HepG2 (cell line): ENCODE data around the gene OR2L13. TPM values are rescaled to one million over a fixed set of nuclear protein-coding genes. Genes with fewer than 3 reads are reported as not detected.

ENCODE experiments used
- ATAC-seq: fragments of 200-7000 bp; cut with Tn5 transposase; 3 replicates; pipeline ENCODE4 v1.9.1; 2020; ENCODE audit warnings: mild to moderate bottlenecking, moderate library complexity
- BruUV-seq: library from RNA; stranded (reverse); fragments of 400-500 nt; replicated peaks from 2 replicates; lab custom pipeline; 2021; lab: Mats Ljungman, UMichigan
- CTCF ChIA-PET: fragments of 300-600 bp; formaldehyde crosslinking; extraction: SDS; loops from one replicate; lab custom pipeline; 2021; ENCODE audit warnings: low total read pairs, inconsistent platforms, low intra/inter-chr PET ratio; lab: Yijun Ruan, JAX
- POLR2A ChIA-PET: fragments of 350-600 bp; sonication (Branson Sonifier 250); formaldehyde crosslinking; loops from one replicate; lab custom pipeline; 2020; ENCODE audit warnings: antibody characterized with exemption, inconsistent platforms; lab: Yijun Ruan, JAX
- DNase-seq: peaks from one replicate; pipeline ENCODE4 v3.0.0-alpha.2; 2015; ENCODE audit warnings: low spot score
- FAIRE-seq: peaks from 3 replicates; lab custom pipeline; 2011; peaks lifted over from hg19 to GRCh38; lab: Jason Lieb, UNC
- H2AFZ ChIP-seq: one replicate; pipeline ENCODE4 v1.6.1; 2011; ENCODE audit warnings: low read length, inconsistent platforms
- H3K27ac ChIP-seq: fragments of 300-600 bp; 3 replicates; pipeline ENCODE4 v1.8.0; 2011; ENCODE audit warnings: mixed run types, mild to moderate bottlenecking, mixed read lengths, low read length, inconsistent platforms; ENCODE audit not compliant: insufficient read depth; ENCODE audit errors: extremely low read length
- H3K27me3 ChIP-seq, 2 experiments: fragments of 200-600 bp in 1 of 2; 2 replicates in 1 of 2; 3 replicates in 1 of 2; pipeline versions ENCODE4 v1.6.0 to v1.8.0; 2011; ENCODE audit warnings: low read length in 2 of 2, mild to moderate bottlenecking in 2 of 2, moderate library complexity in 2 of 2, inconsistent platforms in 1 of 2; ENCODE audit not compliant: insufficient read depth in 2 of 2, control insufficient read depth in 1 of 2
- H3K36me3 ChIP-seq, 2 experiments: fragments of 200-600 bp in 1 of 2; replicated peaks in 1 of 2; 2 replicates in 1 of 2; 3 replicates in 1 of 2; pipeline versions ENCODE4 v1.5.1 to v1.8.0; 2011; ENCODE audit warnings: low read length in 2 of 2, inconsistent platforms in 1 of 2; ENCODE audit not compliant: insufficient read depth in 2 of 2, control insufficient read depth in 1 of 2
- H3K4me1 ChIP-seq: 2 replicates; pipeline ENCODE4 v1.5.1; 2012; ENCODE audit warnings: low read length, inconsistent platforms; ENCODE audit not compliant: insufficient read depth
- H3K4me2 ChIP-seq: 2 replicates; pipeline ENCODE4 v1.6.0; 2011; ENCODE audit warnings: low read depth, low read length, inconsistent platforms
- H3K4me3 ChIP-seq, 3 experiments: fragments of 200-600 bp in 1 of 3; sonication (generic), shearing (Covaris generic) in 1 of 3; replicated peaks in 1 of 3; 2 replicates each; pipeline ENCODE4 v1.5.1; 2011 to 2016; ENCODE audit warnings: low read length in 3 of 3, inconsistent platforms in 2 of 3, low read depth in 2 of 3, mild to moderate bottlenecking in 2 of 3, control low read depth in 1 of 3, mixed read lengths in 1 of 3; ENCODE audit not compliant: insufficient read depth in 1 of 3
- H3K79me2 ChIP-seq: one replicate; pipeline ENCODE4 v1.6.1; 2011; ENCODE audit warnings: low read length, inconsistent platforms; ENCODE audit not compliant: insufficient read depth
- H3K9ac ChIP-seq: 2 replicates; pipeline ENCODE4 v1.6.0; 2011; ENCODE audit warnings: mild to moderate bottlenecking, low read depth, low read length, inconsistent platforms; ENCODE audit not compliant: insufficient read depth
- H3K9me3 ChIP-seq: 2 replicates; pipeline ENCODE4 v1.5.1; 2012; ENCODE audit warnings: mild to moderate bottlenecking, low read length
- H4K20me1 ChIP-seq: 2 replicates; pipeline ENCODE4 v1.6.0; 2011; ENCODE audit warnings: inconsistent platforms, mild to moderate bottlenecking, low read length, moderate library complexity; ENCODE audit not compliant: insufficient read depth
- HNRNPK ChIP-seq: fragments of 200-400 bp; formaldehyde crosslinking; IDR thresholded peaks from 2 replicates; pipeline ENCODE4 v1.6.1; 2018; ENCODE audit warnings: low read length, low read depth, moderate library complexity, mild to moderate bottlenecking; ENCODE audit not compliant: poor library complexity, severe bottlenecking
- KIAA2018 ChIP-seq: sonication (generic); formaldehyde crosslinking; IDR thresholded peaks from 2 replicates; pipeline ENCODE4 v1.5.0; 2020; ENCODE audit warnings: mild to moderate bottlenecking, missing genetic modification reagents, borderline replicate concordance
- NKX3-1 ChIP-seq: sonication (generic); formaldehyde crosslinking; IDR thresholded peaks from 2 replicates; pipeline ENCODE4 v1.5.0; 2020; ENCODE audit warnings: missing genetic modification reagents
- ZBTB38 ChIP-seq: sonication (generic); formaldehyde crosslinking; IDR thresholded peaks from 2 replicates; pipeline ENCODE4 v1.5.1; 2020; ENCODE audit warnings: mild to moderate bottlenecking, missing genetic modification reagents
- ZBTB8A ChIP-seq: sonication (generic); formaldehyde crosslinking; IDR thresholded peaks from 2 replicates; pipeline ENCODE4 v1.4.0; 2020; ENCODE audit warnings: mild to moderate bottlenecking, low read depth, missing genetic modification reagents, borderline replicate concordance
- ZMAT3 ChIP-seq: sonication (generic); formaldehyde crosslinking; conservative IDR thresholded peaks from 2 replicates; pipeline ENCODE4 v1.7.0; 2021; ENCODE audit warnings: missing genetic modification reagents
- ZMYM2 ChIP-seq: sonication (generic); formaldehyde crosslinking; IDR thresholded peaks from 2 replicates; pipeline ENCODE4 v1.8.0; 2022; ENCODE audit warnings: mild to moderate bottlenecking, missing genetic modification reagents
- ZNF260 ChIP-seq: sonication (generic); formaldehyde crosslinking; IDR thresholded peaks from 2 replicates; pipeline ENCODE4 v1.4.0; 2020; ENCODE audit warnings: missing genetic modification reagents, low read depth, mild to moderate bottlenecking, borderline replicate concordance
- ZNF567 ChIP-seq: sonication (generic); formaldehyde crosslinking; IDR thresholded peaks from 2 replicates; pipeline ENCODE4 v1.8.1; 2023; ENCODE audit warnings: mild to moderate bottlenecking, missing genetic modification reagents, borderline replicate concordance
- ZNF572 ChIP-seq: sonication (generic); formaldehyde crosslinking; IDR thresholded peaks from 2 replicates; pipeline ENCODE4 v1.5.1; 2020; ENCODE audit warnings: mild to moderate bottlenecking, missing genetic modification reagents
- WGBS: methylation state at CpG from one replicate; pipeline ENCODE4 v1.1.6; 2017; ENCODE audit warnings: low lambda C conversion rate; 5-methylcytosine and 5-hydroxymethylcytosine counted together
- in situ Hi-C: cut with HindIII; loops from 2 replicates; pipeline ENCODE4 v1.10.0; 2017; ENCODE audit warnings: low pct_unique_long_range_greater_than_20kb; ENCODE audit not compliant: extremely low pct_ligation_motif_present
- intact Hi-C: fragments of 100-400 bp; cut with micrococcal nuclease; formaldehyde crosslinking; loops from one replicate; pipeline ENCODE4 v1.10.0; 2022; ENCODE audit not compliant: unreplicated experiment
- polyA plus RNA-seq, 8 experiments: library from polyadenylated mRNA; depleted of rRNA in 3 of 8; stranded (reverse) in 7 of 8; unstranded in 1 of 8; fragments of >200 nt; fragmentation: Illumina TruSeq in 4 of 8; extraction: Trizol in 4 of 8; gene quantifications; 2 replicates each; pipeline versions ENCODE4 v1.2.1 to v1.2.3, GENCODE V29; 2011 to 2016; ENCODE audit warnings: low read depth in 4 of 8, missing spikeins in 1 of 8, mixed read lengths in 1 of 8; ENCODE audit not compliant: insufficient read depth in 1 of 8
- total RNA-seq, 5 experiments: library from RNA; depleted of rRNA; stranded (reverse); fragments of >200 nt; fragmentation: Illumina TruSeq; extraction: Trizol; gene quantifications; 2 replicates each; pipeline ENCODE4 v1.2.3, GENCODE V29; 2016; ENCODE audit warnings: low read depth in 1 of 5

The OR2L13 gene
- total and polyA plus RNA-seq, 2 of the 13 experiments (the other 11 are each of a cell fraction or from before 2014, with no cell fraction given) = not detected

DNA sequence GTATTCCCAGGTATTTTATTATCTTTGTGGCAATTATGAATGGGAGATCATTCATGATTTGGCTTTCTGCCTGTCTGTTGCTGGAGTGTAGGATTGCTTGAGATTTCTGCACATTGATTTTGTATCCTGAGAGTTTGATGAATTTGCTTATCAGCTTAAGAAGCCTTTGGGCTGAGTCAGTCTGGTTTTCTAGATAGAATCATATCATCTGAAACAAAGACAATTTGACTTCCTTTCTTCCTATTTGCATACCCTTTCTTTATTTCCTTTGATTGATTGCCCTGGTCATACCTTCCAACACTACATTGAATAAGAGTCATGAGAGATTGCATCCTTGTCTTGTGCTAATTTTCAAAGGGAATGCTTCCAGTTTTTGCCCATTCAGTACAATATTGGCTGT, 40.3 kb upstream of the OR2L13 start:
- ChIA-PET POLR2A (no interaction called here), CTCF (no interaction called here)
- no peak overlapping the region for H3K9ac ChIP-seq
- TF ChIP-seq ZNF567 = no peak
- no peak for TF ChIP-seq ZNF572 (CRISPR knock-in tag)
- no peaks in the 10 kb centered on the region for H3K36me3 ChIP-seq
- no peaks in the 10 kb centered on the region for H3K79me2 ChIP-seq
- no peaks in the 10 kb centered on the region for H3K4me1 ChIP-seq
- intact Hi-C loops (no loop called here), in situ Hi-C loops (no loop called here)
- ATAC-seq (no peak), FAIRE-seq (no peak), DNase-seq (no peak)
- no peaks in the 10 kb centered on the region for H4K20me1 ChIP-seq
- no TSS peak for BruUV-seq
- H3K27me3 ChIP-seq = no peaks in the 10 kb centered on the region
- H2AFZ ChIP-seq = no peak overlapping the region
- H3K4me2 ChIP-seq = no peak overlapping the region
- H3K27ac ChIP-seq = no peak overlapping the region
- H3K9me3 ChIP-seq = peaks cover 83% of the 10 kb centered on the region
- no peak overlapping the region for H3K4me3 ChIP-seq

DNA sequence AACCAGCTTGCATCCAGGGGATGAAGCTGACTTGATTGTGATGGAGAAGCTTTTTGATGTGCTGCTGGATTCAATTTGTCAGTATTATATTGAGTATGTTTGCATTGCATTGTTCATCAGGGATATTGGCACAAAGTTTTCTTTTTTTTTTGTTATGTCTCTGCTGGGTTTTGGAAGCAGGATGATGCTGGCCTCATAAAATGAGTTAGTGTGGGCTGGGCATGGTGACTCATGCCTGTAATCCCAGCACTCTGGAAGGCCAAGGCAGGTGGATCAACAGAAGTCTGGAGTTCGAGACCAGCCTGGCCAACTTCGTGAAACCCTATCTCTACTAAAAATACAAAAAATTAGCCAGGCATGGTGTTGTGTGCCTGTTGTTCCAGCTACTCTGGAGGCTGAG, 39.7 kb upstream of the OR2L13 start:
- CTCF ChIA-PET = no interaction called here
- Histone ChIP-seq H4K20me1 (no peaks in the 10 kb centered on the region), H2AFZ (no peak overlapping the region), H3K27ac (no peak overlapping the region), H3K4me3 (no peak overlapping the region), H3K4me1 (no peaks in the 10 kb centered on the region), H3K9ac (no peak overlapping the region), H3K79me2 (no peaks in the 10 kb centered on the region), H3K36me3 (no peaks in the 10 kb centered on the region), H3K27me3 (no peaks in the 10 kb centered on the region), H3K4me2 (no peak overlapping the region), H3K9me3 (peaks cover 80% of the 10 kb centered on the region)
- FAIRE-seq = no peak
- no peak for DNase-seq
- ATAC-seq = no peak
- POLR2A ChIA-PET = no interaction called here
- in situ Hi-C loops = no loop called here
- WGBS = 0% methylated on average over 2 of the region's 2 CpGs
- no TSS peak for BruUV-seq
- intact Hi-C loops = no loop called here
- TF ChIP-seq ZBTB8A (CRISPR knock-in tag) (no peak), NKX3-1 (no peak), ZBTB38 (CRISPR knock-in tag) (no peak), KIAA2018 (CRISPR knock-in tag) (no peak), ZMYM2 (CRISPR knock-in tag) (no peak), ZNF260 (CRISPR knock-in tag) (no peak), ZMAT3 (CRISPR knock-in tag) (no peak), HNRNPK (no peak)
